ENCODE data around the gene RALGPS1.
"Not testable (repeated sequence)": the region's sequence is repeated elsewhere in the genome, so short reads cannot be mapped to it uniquely, and the experiment has no call there.

Gene RALGPS1

DNA sequence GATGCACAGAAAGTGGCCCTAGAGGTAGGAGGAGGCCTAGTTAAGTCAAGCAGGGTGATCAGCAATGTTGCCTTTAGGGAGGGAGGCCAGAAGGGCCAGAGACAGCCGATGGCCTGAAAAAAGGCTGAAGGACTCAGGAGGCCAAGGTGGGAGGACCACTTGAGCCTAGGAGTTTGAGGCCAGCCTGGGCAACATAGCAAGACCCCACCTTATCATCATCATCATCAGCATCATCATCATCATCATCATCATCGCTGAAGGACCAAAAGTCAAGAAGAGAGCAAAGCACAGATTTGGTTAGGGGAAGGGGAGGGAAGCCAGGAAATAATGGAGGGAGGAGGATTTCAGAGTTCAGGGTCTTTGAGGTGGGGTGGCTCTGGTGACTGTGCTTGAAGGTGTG, 74.3 kb downstream of the RALGPS1 start:
- DNase-seq (ENCODE audit: low read depth): no peak

DNA sequence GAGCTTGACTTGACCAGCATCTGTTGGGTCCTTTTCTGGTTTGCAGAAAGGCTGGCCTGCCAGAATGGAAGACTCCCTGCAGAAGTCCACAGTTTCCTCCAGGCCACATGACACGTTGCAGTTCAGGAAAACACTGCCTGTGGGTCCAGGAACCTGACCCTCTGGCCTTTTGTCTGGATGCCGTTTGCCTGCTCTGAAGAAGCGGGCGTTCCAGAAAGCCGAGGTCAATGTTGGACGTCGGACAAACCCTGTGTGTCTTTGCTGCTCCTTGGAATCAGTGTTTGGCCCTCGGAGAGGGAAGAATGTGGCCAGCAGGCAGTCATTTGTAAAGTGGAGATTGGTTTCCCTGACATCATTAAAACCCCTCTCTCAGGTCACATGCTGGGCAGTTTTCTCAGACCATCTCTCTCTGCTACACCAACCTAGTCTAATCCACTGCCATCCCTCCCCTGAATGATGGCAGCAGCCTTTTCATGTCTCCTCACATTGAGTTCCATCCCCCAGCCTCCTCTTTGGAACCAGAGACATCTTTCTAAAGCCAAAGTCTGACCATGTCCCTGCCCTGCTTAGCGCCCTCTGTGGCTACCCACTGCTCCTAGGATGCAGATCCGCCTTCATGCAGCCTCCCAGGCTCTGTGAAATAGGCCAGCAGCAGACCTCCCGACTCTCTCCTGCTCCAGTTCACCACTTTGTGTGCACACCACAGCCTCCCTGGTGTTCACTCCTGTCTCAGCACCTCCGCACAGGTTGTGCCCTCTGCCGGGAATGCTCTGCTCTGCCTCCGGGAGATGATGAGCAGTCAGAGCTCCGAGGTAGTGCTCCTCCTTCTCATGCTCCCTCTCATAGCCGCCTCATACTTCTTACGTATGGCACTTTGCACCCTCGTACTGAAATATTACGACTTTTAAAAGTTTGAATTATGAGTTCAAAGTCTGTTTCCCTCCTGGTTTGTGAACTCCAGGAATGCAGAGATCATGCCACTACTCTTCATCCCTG, 75.6 kb downstream of the RALGPS1 start:
- no peak for DNase-seq (ENCODE audit: low read depth)

DNA sequence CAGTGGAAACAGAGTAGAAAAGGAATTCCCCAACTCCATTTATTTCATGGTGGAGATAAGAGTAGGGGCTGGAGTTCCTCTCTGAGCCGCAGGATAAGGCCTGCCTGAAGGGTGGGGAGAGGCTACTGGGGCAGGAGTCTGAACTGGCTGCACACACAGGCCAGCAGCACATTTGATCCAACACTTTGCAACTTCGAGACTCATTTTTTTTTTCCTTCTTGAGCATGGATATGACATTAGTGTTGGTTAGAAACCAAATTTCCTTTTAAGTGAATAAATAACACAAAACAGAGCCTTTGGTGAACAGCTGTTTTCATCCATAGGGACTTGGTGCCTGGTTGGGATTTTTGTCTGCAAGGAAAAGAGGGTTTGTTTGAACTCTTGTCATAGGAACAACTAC, 76.6 kb downstream of the RALGPS1 start:
- no peak for DNase-seq (ENCODE audit: low read depth)

DNA sequence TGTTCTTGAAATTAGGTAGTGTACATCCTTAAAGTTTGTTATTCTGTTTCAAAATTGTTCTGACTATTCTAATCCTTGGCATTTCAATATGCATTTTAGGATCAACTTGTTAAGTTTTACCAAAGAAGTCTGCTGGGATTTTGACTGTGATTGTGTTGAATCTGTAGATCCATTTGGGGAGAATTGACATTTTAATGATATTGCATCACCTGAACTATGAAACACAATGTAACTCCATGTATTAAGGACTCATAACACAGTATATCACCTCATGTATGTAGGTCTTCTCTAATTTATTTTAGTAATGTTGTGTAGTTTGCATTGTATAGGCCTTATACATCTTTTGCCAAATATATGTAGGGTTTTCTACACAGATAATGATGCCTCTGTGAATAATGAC, 77.8 kb downstream of the RALGPS1 start:
- DNase-seq (ENCODE audit: low read depth): no peak

DNA sequence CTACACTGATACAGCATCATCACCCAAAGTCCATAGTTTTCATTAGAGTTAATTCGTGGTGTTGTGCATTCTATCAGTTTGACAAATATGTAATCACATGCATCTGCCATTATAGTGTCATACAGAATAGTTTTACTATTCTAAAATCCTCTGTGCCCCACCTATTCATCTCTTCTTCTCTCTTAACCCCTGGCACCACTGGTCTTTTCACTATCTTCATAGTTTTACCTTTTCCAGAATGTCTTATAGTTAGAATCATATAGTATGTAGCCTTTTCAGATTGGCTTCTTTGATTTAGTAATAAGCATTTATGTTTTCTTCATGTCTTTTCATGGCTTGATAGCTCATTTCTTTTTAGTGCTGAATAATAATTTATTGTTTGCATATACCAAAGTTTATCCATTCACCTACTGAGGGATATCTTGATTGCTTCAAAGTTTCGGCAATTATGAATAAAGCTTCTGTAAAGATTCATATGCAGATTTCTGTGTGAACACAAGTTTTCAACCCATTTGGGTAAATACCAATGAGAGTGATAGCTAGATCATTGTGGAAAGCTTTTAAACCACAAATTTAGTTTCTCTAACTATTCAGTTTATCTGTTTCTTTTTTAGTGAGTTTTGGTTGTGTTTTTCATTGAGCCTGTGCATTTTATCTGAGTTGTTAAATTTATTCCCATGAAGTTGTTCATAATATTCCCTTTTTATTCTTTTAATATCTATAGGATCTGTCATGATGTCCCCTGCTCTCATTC, 84.9 kb downstream of the RALGPS1 start:
- DNase-seq (ENCODE audit: low read depth): no peak

GRCh38 chr9:127004946-127005769, 90.6 kb downstream of the RALGPS1 start:
- peak; percentile 54 for DNase-seq (ENCODE audit: low read depth)

DNA sequence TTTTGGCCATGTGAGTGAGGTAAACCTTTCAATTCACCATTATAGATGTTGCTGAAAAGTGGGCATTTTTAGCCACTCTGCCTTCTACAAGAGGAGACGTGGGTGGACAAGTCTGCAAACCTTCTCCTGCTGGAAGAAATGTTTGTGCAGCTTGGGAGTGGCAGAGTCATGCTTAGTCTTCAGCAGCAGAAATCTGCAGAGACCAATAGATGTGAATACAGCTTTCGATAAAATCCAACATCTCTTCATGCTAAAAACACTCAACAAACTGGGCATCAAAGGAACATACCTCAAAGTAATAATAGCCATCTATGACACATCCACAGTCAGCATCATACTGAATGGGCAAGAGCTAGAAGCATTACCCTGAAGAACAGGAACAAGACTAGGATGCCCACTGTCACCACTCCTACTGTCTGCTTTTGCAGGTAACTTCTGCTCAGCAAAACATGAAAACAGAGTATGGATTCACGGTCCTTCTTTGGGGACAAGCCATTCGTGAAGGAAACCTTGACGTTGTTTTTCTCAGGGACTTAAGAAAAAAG, 91.3 kb downstream of the RALGPS1 start:
- no peak for DNase-seq (ENCODE audit: low read depth)

DNA sequence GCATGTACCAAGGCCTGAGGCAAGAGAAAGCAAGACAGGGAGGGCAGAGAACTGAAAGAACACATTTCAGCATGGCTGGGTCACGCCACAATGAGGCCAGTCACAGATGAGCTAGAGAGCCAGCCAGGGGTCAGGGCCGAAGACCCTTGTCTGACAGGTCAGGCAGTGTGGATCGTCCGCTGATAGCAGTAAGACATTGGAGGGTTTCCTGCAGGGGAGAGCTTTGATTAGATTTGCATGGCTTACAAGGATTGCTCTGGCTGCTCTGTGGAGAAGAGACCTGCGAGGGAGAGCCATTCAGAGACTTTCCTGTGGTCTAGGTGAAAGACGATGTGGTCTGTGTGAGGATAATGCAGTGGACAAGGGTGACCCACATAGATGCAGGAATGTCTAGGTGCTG, 93.1 kb downstream of the RALGPS1 start:
- DNase-seq (ENCODE audit: low read depth): no peak

- no peak for DNase-seq (ENCODE audit: low read depth)
Observed at GRCh38 chr9:127008076-127008475, 93.5 kb downstream of the RALGPS1 start.

DNA sequence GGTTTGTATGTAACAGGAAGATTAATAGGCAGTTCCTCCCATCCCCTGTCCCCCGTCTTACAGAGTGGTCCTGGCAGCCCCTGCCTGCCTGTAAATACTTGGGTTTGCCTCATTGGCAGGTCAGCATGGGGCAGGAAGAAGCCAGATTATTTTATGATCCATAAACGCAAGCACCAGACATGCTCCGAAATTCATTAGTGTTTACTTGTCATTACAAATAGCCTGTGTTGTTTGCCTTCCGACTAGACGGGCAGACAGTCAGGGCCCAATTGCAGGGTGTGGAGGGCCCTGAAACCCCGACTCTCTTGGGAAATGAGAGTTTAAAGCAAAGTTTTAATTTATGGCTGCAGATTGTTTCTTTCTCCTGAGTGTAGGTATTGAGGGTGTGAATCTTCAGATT, 97.2 kb downstream of the RALGPS1 start:
- DNase-seq (ENCODE audit: low read depth): no peak

- DNase-seq (ENCODE audit: low read depth): no peak
Observed at GRCh38 chr9:127012250-127012649, 97.7 kb downstream of the RALGPS1 start.

GRCh38 chr9:127013597-127013996, 99.0 kb downstream of the RALGPS1 start:
- no peak for DNase-seq (ENCODE audit: low read depth)

DNA sequence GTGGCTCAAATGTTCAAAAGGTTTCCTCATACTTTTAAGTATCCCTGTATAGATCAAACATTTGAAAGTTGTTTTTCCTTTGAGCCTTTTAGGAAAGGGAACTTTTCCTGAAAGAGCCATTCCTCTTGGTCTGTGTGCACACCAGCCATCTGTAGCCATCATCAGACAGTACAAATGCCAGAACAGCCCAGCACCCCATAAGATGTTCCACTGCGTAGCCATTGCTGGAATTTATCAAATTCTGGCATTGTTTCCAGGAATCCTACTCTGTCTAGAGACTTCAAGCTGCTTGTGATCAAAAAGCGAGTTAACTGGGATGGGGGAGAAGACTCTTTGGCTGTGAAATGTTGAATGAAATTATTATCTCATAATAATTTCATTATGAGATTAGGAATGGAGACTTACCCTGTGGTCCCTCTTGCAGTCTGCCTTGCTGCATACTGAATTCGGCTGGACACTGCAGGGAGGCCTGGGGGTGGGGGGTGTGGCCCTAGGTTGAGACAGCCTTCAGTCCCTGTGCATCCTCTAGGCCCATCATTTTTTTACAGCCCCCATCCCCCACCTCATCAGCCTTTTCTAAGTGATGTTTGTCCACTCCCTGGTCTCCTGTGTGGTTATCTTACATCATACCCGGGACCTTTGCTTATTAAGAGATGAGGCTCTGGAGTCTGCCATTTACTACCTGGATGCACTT, 99.8 kb downstream of the RALGPS1 start:
- no peak for DNase-seq (ENCODE audit: low read depth)

DNA sequence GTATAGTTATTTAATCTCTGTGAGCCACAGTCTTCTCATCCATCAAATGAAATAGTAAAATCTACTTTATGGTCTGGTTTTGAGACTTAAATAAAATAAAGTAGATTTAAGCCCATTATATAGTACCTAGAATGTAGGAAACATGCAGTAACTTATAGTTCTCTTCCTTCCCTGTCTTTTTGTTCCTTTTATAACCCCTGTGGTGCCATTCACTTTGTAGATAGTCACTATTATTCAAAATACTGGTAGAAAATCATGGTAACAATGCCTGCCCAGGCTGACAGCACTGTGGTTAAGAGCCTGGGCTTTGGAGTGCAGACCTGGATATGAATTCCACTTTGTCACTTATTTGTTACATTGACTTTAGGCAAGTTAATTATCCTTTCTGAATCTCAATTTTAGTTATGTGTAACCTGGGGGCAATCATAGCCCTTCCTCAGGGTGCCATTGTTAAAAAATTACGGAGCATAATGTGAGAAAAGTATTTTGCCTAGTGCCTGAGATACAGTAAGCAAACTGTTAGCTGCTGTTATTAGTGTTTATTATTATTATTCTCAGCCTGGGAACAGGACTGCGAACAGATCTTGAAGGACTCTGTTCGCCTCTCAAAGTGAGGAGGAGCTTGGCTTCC, 100.4 kb downstream of the RALGPS1 start:
- no peak for DNase-seq (ENCODE audit: low read depth)

GRCh38 chr9:127015921-127016512, 101.4 kb downstream of the RALGPS1 start:
- DNase-seq (ENCODE audit: low read depth): no peak

DNA sequence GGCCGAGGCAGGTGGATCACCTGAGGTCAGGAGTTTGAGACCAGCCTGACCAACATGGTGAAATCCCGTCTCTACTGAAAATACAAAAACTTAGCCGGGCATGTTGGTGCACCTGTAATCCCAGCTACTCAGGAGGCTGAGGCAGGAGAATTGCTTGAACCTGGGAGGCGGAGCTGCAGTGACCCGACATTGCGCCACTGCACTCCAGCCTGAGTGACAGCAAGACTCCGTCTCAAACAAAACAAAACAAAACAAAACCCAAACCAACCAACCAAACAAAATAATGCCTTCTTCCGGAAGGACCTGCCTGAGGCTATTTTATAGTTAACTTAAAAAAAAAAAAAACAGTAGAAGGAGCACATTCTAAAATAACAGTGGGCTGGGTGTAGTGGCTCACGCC, 103.4 kb downstream of the RALGPS1 start:
- not testable (repeated sequence) for DNase-seq (ENCODE audit: low read depth)

DNA sequence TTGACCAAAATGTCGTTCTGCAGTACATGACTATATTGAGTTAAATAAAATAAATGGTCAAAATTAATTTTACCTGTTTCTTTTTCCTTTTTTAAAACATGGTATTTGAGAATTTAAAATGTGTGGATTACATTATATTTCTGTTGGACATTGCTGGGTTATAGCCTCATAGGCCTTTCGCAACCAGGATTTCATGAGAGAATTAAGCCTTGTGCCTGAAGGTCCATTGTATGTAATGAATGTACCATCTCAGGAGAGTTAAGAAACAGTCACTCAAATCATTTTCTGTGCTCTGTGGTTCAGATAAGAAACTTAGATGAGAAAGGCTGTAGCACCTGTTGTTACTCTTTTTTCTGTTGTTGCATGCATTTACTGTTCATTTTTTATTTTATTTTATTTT, 104.4 kb downstream of the RALGPS1 start:
- DNase-seq (ENCODE audit: low read depth): no peak

GRCh38 chr9:127020036-127020801, 105.6 kb downstream of the RALGPS1 start:
- DNase-seq (ENCODE audit: low read depth): no peak

DNA sequence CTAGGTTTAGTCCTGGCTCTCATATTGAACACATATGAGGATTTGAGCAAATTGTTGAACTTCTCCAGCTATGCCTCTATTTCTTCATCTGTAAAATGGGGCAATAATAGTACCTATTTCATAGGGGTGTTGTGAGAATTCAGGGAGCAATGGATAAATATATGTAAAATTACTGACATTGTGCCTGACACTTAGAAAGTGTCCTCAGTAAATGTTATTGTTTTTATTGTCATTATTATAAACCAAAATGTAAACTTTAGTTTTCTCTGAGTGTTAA, 106.2 kb downstream of the RALGPS1 start:
- DNase-seq (ENCODE audit: low read depth): no peak
